ENCODE data around the gene FOXO3. TPM values are rescaled to one million over a fixed set of nuclear protein-coding genes. Genes with fewer than 3 reads are reported as not detected.
A peak's percentile ranks its signal among the peaks of the same experiment; 100 is the strongest.
"Not testable (repeated sequence)": the region's sequence is repeated elsewhere in the genome, so short reads cannot be mapped to it uniquely, and the experiment has no call there.

Gene FOXO3
- total RNA-seq = 1 to 10 TPM; 5.4 to 6.5 TPM

DNA sequence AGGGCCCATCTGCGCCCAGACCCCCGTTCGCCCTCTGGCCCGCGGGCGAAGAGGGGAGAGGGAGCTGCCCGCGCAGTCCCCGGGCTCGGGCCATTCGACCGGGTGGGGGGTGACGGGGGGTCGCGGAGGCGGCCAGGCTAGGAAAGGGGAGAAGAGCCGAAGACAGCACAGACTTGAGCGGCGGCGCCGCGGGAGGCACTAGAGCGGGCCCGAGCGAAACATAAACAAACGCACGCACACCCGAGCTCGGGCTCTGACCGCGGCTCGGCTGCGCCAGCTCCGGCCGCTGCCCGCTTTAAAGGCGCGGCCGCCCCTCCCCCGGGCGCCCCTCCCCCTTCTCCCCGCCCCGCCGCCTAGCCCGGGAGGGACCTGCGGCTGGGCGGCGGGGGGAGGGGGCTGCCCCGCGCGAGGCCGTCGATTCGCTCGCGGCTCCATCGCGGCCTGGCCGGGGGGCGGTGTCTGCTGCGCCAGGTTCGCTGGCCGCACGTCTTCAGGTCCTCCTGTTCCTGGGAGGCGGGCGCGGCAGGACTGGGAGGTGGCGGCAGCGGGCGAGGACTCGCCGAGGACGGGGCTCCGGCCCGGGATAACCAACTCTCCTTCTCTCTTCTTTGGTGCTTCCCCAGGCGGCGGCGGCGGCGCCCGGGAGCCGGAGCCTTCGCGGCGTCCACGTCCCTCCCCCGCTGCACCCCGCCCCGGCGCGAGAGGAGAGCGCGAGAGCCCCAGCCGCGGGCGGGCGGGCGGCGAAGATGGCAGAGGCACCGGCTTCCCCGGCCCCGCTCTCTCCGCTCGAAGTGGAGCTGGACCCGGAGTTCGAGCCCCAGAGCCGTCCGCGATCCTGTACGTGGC is at the start of gene FOXO3:
FOXO3 (plus strand) TSS at position 455 of the 846 bp plus-strand sequence; CDS start at position 747, 292 bp downstream.
- Mint-ChIP-seq H3K36me3 (peaks cover 13% of the 10 kb centered on the region), H3K4me1 (ENCODE audit: low read depth) (peaks cover 45% of the 10 kb centered on the region), H3K27ac (peak within 1 kb of the TSS; percentile 74), H3K9me3 (no peaks in the 10 kb centered on the region), H3K27me3 (no peaks in the 10 kb centered on the region), H3K4me3 (peak within 1 kb of the TSS; percentile 83)
- ChIA-PET CTCF (interaction anchor here (1.8 kb wide), 1 partner anchor 332 kb away, joined by 5 read pairs; no protein-coding TSS in a partner anchor), POLR2A (interaction anchor here (0.6 to 2.8 kb wide), 7 partner anchors 106 to 822 kb away, joined by 3 to 9 read pairs (median 3); partner anchors contain the start of genes ARMC2 and CD164)
- DNase-seq = peak; percentile 67
- intact Hi-C loops (cut with micrococcal nuclease) = loop anchor here (5.0 kb wide), 1 partner anchor 897 kb away; the partner anchor contains the start of gene MICAL1

DNA sequence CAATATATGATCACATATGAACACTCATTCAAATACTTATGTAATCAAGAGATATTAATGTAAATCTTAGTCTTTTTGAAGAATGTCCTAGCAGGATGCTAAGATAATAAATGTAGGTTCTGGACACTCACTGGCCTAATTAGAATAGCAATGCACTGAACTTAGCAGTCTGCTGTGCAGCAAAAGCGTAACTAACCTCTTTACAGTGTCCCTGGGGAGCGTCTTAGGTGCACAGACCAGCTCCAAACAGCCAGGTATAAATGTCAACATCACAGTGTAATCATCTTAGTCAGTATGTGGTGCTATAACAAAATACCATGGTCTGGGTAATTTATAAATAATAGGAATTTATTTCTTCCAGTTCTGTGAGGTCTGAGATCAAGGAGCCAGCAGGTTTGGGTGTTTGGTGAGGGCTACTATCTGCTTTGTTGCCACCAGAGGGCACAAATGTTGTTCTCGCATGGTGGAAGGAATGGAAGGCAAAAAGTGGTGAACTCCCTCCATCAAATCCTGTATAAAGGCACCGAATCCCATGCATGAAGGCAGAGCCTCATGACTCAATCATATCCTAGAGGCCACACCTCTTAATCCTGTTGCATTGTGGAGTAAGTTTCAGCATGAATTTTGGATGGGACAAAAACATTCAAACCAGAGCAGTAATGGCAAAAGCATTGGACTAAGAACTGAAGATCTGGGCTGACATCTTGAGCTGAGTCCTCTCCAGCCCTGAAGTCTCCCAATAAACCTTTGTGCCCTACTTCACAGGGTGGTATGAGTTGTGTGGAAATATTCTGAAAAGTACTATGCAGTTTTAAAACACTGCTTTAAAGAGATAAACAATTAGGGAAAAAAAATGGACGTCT is 41.8 kb upstream of the FOXO3 start:
- intact Hi-C loops (cut with micrococcal nuclease) = no loop called here
- no peak for DNase-seq

DNA sequence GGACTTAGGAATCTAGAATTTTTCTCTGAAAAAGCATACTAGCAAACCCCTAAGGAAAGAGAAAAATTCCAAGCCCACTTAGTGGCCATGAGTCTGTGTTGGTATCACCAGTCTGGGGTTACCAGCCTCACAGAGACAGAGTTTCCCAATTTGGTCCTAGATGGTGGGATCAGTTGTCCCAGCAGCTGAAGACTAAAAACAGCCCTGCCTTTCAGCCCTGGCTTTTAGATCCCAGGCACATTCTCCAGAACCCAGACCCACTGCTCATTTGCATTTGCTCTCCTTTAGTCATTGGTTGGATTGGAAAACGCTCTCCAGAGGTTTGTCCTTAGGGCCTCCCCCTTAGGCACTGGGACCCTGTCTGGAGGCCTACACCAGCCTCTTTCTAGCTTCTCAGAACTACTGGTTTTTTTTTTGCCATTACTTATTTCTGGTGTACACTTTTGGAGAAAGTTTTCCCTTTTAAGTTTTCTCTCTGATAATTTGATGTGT is 39.1 kb upstream of the FOXO3 start:
- POLR2A ChIA-PET = no interaction called here
- Mint-ChIP-seq H3K4me3 (no peak overlapping the region), H3K9me3 (no peaks in the 10 kb centered on the region), H3K27ac (no peak overlapping the region), H3K4me1 (ENCODE audit: low read depth) (no peaks in the 10 kb centered on the region), H3K36me3 (no peaks in the 10 kb centered on the region), H3K27me3 (no peaks in the 10 kb centered on the region)
- intact Hi-C loops (cut with micrococcal nuclease) = no loop called here
- CTCF ChIA-PET = no interaction called here
- no peak for DNase-seq

More for the DNA sequence above, 41.8 kb upstream of the FOXO3 start:
- ChIA-PET POLR2A (no interaction called here), CTCF (interaction anchor here (1.3 to 1.5 kb wide), 3 partner anchors 11 to 397 kb away, joined by 3 to 6 read pairs (median 3); no protein-coding TSS in a partner anchor)
- Mint-ChIP-seq H3K27ac (no peak overlapping the region), H3K4me3 (no peak overlapping the region), H3K27me3 (no peaks in the 10 kb centered on the region), H3K9me3 (no peaks in the 10 kb centered on the region), H3K36me3 (no peaks in the 10 kb centered on the region), H3K4me1 (ENCODE audit: low read depth) (no peaks in the 10 kb centered on the region)

DNA sequence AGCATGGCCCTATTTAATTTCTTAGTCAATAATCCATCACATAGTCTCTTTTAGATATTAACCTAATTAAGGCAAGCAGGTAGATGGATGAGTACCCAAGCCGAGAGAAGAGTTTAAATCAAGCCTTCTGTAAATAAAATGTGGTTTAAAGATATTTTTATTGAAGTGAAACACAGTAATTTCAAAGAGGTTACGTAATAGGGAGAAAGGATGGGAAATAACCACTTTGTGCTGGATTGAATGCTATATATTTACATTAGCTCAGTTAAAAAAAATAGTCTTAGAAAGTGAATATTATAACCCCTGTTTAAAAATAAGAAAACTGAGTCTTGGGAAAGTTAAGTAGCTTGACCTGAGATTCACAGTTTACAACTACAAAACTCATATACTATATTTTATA is 37.0 kb upstream of the FOXO3 start:
- ChIA-PET CTCF (interaction anchor here (0.8 to 1.8 kb wide), 4 partner anchors 32 to 848 kb away, joined by 3 to 6 read pairs (median 3); no protein-coding TSS in a partner anchor), POLR2A (no interaction called here)
- H3K4me1 Mint-ChIP-seq (ENCODE audit: low read depth) = no peaks in the 10 kb centered on the region
- H3K9me3 Mint-ChIP-seq = no peaks in the 10 kb centered on the region
- no peaks in the 10 kb centered on the region for H3K27me3 Mint-ChIP-seq
- H3K36me3 Mint-ChIP-seq = no peaks in the 10 kb centered on the region
- H3K4me3 Mint-ChIP-seq = no peak overlapping the region
- DNase-seq = no peak
- intact Hi-C loops (cut with micrococcal nuclease) = no loop called here
- no peak overlapping the region for H3K27ac Mint-ChIP-seq

DNA sequence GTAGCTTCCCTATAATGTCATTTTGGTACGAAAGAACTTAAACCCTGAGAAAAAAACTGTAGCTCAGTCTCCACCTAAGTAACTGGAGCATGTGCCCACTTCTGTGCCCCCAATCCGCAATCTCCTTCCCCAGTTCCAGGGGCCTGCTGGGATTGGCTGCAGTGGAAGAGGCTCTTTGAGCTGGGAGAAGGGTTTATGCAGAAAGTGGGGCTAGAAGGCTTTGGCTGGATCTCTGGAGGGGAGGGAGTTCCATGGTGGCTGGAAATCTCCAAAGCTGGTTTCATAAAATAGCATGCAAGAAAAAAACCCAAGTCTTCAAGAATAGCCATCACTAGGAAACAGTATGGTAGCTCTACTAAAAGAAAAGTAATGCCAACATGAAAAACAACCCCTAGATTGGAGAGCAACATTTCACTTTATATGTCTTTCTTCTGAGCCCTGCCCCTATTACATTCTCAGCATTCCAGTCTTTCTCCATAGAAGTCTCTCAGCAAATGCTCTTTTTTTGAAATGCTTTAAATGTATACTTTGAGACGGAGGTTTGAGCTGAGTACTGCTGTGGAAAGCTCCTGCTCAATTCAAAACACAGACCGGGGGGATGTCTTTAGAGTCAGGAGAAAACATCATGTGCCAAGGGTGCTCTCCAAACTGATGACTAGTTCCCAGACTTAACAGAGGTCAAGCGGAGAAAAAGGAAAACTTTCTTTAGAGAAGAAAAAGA is 36.0 kb upstream of the FOXO3 start:
- Mint-ChIP-seq H3K36me3 (no peaks in the 10 kb centered on the region), H3K9me3 (no peaks in the 10 kb centered on the region), H3K27me3 (no peaks in the 10 kb centered on the region), H3K4me3 (no peak overlapping the region), H3K4me1 (ENCODE audit: low read depth) (no peaks in the 10 kb centered on the region), H3K27ac (no peak overlapping the region)
- POLR2A ChIA-PET = interaction anchor here (0.7 to 1.0 kb wide), 2 partner anchors 266 to 409 kb away, joined by 3 to 4 read pairs; no protein-coding TSS in a partner anchor
- intact Hi-C loops (cut with micrococcal nuclease) = loop anchor here (5.0 kb wide), 1 partner anchor 347 kb away; no protein-coding TSS in a partner anchor
- CTCF ChIA-PET = interaction anchor here (0.6 to 1.8 kb wide), 9 partner anchors 12 to 849 kb away, joined by 3 to 6 read pairs (median 3); partner anchors contain the start of gene SNX3
- DNase-seq = no peak

DNA sequence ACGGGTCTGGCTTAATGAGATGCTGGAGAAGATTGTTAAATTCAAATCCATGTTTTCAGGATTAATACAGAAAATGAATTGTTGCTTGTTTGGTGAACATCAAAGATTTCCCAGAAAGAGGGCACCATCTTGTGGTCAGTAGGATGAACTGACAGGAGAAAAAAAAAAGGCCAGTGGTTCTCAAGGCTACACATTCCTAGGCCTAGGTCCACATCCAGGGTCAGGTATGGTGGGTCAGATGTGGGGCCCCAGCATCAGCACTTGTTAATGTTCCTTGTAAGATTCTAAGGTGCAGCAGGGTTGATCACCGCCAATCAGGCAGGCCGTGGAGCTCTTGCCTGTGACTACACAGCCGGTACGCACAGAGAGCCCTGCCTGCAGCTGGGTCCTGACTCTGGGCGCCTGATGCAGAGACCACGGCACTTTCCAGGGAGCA is 34.0 kb upstream of the FOXO3 start:
- no peaks in the 10 kb centered on the region for H3K9me3 Mint-ChIP-seq
- no peak for DNase-seq
- ChIA-PET POLR2A (no interaction called here), CTCF (interaction anchor here (0.6 to 0.9 kb wide), 2 partner anchors 257 to 616 kb away, joined by 3 read pairs; no protein-coding TSS in a partner anchor)
- H3K27me3 Mint-ChIP-seq = no peaks in the 10 kb centered on the region
- H3K4me1 Mint-ChIP-seq (ENCODE audit: low read depth) = no peaks in the 10 kb centered on the region
- no peaks in the 10 kb centered on the region for H3K36me3 Mint-ChIP-seq
- H3K27ac Mint-ChIP-seq = no peak overlapping the region
- H3K4me3 Mint-ChIP-seq = no peak overlapping the region
- intact Hi-C loops (cut with micrococcal nuclease) = loop anchor here (1.0 to 5.0 kb wide), 3 partner anchors 349 to 546 kb away; no protein-coding TSS in a partner anchor

DNA sequence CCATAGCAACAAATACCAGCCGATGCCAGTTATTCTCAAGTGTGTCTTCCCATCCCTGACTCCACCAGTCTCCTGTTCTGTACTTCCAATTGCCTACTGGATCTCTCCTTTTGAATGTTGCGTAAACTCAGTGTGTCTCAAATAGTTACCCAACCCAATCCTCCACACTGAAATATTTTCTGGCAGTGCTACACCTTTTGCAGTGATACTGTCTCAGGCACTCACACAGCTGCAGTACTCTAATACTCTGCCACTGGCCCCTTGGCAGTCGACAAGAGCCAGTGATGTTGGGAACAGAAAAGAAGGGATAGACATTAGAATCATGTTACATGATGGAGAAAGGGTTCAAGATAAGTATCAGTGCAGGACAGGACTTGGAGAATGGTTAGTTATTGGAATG is 31.8 kb upstream of the FOXO3 start:
- Mint-ChIP-seq H3K36me3 (no peaks in the 10 kb centered on the region), H3K4me1 (ENCODE audit: low read depth) (no peaks in the 10 kb centered on the region), H3K9me3 (no peaks in the 10 kb centered on the region), H3K4me3 (no peak overlapping the region), H3K27ac (no peak overlapping the region), H3K27me3 (no peaks in the 10 kb centered on the region)
- intact Hi-C loops (cut with micrococcal nuclease) = loop anchor here (5.0 kb wide), 1 partner anchor 352 kb away; no protein-coding TSS in a partner anchor
- CTCF ChIA-PET = interaction anchor here (1.2 to 1.4 kb wide), 3 partner anchors 268 to 416 kb away, joined by 3 to 5 read pairs (median 4); partner anchors contain the start of gene SNX3
- POLR2A ChIA-PET = no interaction called here
- no peak for DNase-seq

DNA sequence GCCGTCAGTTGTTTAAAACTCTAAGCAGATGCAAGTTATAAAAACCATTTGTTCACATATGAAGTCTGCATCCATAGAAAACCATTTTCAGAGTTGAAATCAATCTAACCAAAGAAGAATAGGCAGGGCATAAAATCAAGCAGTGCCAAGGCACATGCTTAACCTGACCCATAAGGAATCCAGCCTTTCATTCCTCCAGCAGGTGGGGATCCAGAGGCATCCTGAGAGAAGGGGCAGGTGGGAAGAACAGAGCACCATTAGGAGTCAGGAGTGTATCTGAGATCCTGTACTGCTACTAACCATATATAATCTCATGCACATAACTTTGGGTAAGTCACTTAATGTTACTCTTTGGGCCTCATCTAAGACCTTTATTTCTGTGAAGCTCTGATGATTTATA is 29.4 kb upstream of the FOXO3 start:
- CTCF ChIA-PET = interaction anchor here (1.0 kb wide), 1 partner anchor 11 kb away, joined by 3 read pairs; no protein-coding TSS in a partner anchor

DNA sequence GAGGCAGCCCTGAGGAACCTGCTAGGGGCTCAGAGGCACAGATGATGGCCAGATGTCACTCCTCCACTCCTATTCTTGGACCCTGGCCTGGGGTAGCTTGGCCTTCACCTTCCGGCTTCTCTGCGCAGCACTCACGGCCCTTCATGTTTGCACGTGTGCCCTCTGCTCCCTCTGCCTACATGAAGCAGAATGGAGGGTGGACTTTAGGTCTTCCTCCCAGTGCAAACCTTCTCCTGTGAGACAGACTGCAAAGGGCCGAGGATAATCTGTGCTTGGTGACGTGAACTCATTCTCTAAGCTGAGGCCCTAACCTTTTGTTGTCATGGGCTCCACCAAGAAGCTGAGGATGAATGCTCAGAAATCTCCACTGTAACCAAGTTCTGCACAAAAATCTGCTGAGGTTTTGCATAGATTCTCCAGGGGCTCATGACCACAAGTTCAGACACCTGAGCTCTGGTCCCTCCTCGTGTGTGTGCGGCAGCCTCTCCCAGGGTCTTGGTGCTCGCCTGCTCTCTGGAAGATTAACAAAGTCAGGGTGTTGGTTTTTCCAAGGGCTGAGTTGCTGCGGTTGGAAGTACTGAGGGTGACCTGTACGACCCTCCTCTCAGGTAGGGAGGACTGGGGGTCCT is 25.5 kb upstream of the FOXO3 start:
- Mint-ChIP-seq H3K36me3 (no peaks in the 10 kb centered on the region), H3K27ac (no peak overlapping the region), H3K4me1 (ENCODE audit: low read depth) (no peaks in the 10 kb centered on the region), H3K4me3 (no peak overlapping the region), H3K9me3 (peaks cover 6% of the 10 kb centered on the region), H3K27me3 (peaks cover 1% of the 10 kb centered on the region)
- CTCF ChIA-PET = interaction anchor here (0.6 to 1.4 kb wide), 3 partner anchors 43 to 538 kb away, joined by 3 to 5 read pairs (median 3); no protein-coding TSS in a partner anchor
- intact Hi-C loops (cut with micrococcal nuclease) = no loop called here
- DNase-seq = no peak
- POLR2A ChIA-PET = no interaction called here

More for the DNA sequence above, 29.4 kb upstream of the FOXO3 start:
- Mint-ChIP-seq H3K27me3 (no peaks in the 10 kb centered on the region), H3K4me3 (no peak overlapping the region), H3K9me3 (no peaks in the 10 kb centered on the region), H3K27ac (no peak overlapping the region), H3K36me3 (no peaks in the 10 kb centered on the region), H3K4me1 (ENCODE audit: low read depth) (no peaks in the 10 kb centered on the region)
- DNase-seq = no peak
- intact Hi-C loops (cut with micrococcal nuclease) = no loop called here
- POLR2A ChIA-PET = no interaction called here

DNA sequence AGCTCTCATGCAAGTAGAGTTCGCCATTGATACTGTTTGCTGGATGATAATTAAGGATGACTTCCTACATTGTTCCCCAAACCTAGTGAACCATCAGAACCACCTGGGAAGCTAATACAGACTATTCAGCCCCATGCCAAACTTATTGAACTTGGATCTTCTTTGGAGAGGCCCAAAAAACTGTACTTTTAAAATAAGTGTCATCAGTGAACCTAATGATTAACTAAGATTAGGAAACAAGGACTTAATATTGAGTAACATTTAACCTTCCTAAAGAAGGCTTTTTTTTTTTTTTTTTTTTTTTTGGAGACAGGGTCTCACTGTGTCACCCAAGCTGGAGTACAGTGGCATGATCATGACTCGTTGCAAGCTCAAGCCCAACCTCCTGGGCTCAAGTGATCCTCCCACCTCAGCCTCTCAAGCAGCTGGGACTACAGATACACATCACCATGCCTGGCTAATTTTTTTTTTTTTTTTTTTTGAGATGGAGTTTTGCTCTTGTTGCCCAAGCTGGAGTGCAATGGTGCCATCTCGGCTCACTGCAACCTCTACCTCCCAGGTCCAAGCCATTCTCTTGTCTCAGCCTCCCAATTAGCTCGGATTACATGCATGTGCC is 24.7 kb upstream of the FOXO3 start:
- H3K4me3 Mint-ChIP-seq; DNase-seq; H3K9me3 Mint-ChIP-seq; H3K4me1 Mint-ChIP-seq (ENCODE audit: low read depth); intact Hi-C loops (cut with micrococcal nuclease); H3K36me3 Mint-ChIP-seq; POLR2A ChIA-PET; H3K27me3 Mint-ChIP-seq; H3K27ac Mint-ChIP-seq: not testable (repeated sequence)
- CTCF ChIA-PET = interaction anchor here (1.0 kb wide), 1 partner anchor 537 kb away, joined by 3 read pairs; no protein-coding TSS in a partner anchor

Data from activated CD4-positive, alpha-beta memory T cell treated with anti-CD3 and anti-CD28 coated beads for 36 hours (primary cell).